Adrenal gland (tissue), 5 donors: ENCODE data around the gene CMKLR1.

ENCODE experiments used
- CTCF ChIP-seq, 6 experiments: fragments of 450-650 bp in 4 of 6; fragments of 200-600 bp in 2 of 6; sonication (generic) in 1 of 6; IDR thresholded peaks; 1 replicate in 5 of 6; 2 replicates in 1 of 6; pipeline versions ENCODE4 v1.5.1 to v1.8.0; 2016 to 2021; ENCODE audit warnings: antibody characterized with exemption in 6 of 6, mild to moderate bottlenecking in 2 of 6, moderate library complexity in 1 of 6
- POLR2A ChIP-seq, 2 donors: fragments of 450-650 bp; IDR thresholded peaks; one replicate each; pipeline ENCODE4 v1.6.1; 2017; ENCODE audit warnings: antibody characterized with exemption in 2 of 2, mild to moderate bottlenecking in 2 of 2, moderate library complexity in 1 of 2
- donor health status: DM: no; HTN: no; CAD: no.

- no peak for TF ChIP-seq CTCF (IDR thresholded peaks at IDR 0.05)
- TF ChIP-seq POLR2A (IDR thresholded peaks at IDR 0.05): no peak
Observed at GRCh38 chr12:108267450-108267849, 71.7 kb downstream of the CMKLR1 start.
